GM03348 (cell line): Measurements from ENCODE around the gene TOP3B.

ENCODE experiments used
- DNase-seq: peaks from one replicate; pipeline ENCODE4 v3.0.0; 2012; ENCODE audit warnings: low spot score

TOP3B gene

DNA sequence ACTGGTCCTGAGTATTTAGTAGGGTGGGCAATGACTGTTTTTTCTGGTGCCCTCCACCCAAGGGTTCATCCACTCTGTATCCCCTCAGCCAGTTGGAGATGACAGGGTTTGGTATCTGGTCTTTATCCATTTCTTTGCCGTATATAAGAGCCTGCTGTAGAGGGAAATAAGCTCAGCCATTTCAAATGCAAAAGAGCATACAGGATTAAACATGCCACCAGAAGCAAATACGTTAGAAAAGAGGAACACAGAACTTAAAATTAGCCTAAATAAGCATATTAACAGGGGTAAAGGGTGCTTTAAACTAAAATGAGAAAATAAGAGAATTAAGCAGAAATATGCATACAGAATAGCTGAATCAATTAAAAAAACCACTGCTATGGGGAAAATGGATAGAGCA, 27.8 kb upstream of the TOP3B start:
- DNase-seq, result no peak

DNA sequence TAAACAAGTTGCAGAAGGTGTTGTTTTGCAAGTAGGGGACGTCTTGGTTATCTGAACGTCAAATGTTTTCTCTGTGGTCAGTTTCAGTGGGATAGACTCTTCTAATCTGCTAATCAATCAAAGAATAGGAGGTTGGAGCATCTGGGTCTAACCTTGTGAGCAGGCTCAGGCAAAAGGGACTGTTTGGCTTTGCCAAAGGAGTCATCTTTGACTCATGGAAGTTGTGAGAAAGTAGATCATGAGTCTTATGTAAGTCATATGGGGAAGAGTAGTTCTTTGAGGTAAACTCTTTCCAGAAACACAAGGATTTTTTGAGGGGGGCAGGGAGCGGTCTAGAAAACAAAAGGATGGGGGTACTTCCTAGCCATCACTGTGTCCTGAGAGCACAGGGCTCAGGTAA, 27.1 kb upstream of the TOP3B start:
- no peak for DNase-seq

DNA sequence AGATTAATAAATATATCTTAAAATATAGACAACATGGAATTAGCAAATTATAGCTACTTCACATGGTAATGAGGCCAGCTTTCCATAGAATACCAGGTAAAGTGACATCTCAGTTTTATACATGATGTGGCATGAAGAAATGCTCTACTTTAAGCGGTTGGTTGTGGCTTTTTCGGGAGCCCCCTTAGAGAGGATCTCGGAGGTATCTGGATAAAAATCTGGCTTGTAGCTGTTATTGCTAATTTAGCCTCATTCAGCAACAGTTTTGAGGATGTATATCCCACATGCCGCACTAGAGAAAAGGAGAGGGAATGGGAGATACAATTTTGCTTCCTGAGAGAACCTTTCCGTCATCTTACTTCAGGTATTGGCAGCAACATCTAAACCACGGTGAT, 24.0 kb upstream of the TOP3B start:
- DNase-seq, result no peak

DNA sequence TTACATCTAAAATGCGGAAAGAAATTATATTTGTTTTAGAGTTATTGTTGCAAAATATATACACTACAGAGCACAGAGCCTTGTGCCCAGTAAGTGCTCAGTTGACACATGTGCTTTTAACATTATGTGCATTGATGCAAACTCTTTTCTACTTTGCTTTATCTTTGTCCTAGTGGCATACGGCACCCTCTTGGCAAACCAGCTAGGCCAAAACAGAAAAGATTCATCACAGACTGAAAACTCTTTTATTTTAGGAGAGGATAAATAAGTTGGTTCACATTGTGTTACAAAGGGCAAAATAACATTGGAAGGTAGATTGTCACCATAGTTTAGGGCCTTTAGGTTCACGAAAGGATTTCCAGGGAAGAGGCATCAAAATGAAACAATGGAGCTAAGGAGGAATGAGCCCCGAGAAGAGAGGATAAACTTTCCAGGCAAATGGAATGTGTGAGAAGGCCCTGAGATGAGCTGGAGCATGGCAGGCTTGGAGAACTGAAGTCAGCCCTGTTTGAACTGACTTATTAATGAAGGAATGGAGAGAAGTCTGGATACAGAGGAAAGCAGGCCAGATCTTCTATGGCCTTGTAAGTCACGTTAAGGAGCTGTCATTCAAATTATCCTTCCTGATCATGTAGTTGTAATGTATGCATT, 23.5 kb upstream of the TOP3B start:
- DNase-seq, result no peak

DNA sequence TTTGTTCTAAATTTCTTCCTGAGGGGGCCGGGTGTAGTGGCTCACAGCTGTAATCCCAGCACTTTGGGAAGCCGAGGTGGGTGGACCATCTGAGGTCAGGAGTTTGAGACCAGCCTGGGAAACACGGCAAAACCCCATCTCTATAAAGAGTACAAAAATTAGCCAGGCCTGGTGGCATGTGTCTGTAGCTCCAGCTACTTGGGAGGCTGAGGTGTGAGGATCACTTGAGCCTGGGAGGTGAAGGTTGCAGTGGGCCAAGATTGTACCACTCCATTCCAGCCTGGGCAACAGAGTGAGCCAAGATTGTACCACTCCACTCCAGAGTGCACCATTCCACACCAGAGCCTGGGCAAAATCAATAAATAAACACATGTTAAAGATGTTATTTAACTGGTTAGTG, 20.6 kb upstream of the TOP3B start:
- no peak for DNase-seq

DNA sequence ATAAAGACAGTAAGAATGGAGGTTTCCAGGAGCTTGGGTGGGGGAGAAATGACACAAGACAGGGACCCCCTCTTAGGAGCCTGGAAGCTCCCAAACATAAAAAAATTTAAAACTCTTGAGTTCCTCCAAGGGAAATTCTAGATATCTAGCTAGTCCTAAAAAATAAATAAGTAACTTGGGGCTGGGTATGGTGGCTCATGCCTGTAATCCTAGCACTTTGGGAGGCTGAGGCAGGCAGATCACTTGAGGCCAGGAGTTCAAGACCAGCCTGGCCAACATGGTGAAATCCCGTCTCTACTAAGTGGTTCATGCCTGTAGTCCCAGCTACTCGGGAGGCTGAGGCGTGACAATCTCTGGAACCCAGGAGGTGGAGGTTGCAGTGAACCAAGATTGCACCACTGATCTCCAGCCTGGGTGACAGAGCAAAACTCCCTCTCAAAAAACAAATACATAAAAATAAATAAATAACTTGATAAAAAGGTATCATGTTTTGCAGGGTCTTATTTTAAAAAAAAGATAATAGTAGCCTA, 20.0 kb upstream of the TOP3B start:
- no peak for DNase-seq

DNA sequence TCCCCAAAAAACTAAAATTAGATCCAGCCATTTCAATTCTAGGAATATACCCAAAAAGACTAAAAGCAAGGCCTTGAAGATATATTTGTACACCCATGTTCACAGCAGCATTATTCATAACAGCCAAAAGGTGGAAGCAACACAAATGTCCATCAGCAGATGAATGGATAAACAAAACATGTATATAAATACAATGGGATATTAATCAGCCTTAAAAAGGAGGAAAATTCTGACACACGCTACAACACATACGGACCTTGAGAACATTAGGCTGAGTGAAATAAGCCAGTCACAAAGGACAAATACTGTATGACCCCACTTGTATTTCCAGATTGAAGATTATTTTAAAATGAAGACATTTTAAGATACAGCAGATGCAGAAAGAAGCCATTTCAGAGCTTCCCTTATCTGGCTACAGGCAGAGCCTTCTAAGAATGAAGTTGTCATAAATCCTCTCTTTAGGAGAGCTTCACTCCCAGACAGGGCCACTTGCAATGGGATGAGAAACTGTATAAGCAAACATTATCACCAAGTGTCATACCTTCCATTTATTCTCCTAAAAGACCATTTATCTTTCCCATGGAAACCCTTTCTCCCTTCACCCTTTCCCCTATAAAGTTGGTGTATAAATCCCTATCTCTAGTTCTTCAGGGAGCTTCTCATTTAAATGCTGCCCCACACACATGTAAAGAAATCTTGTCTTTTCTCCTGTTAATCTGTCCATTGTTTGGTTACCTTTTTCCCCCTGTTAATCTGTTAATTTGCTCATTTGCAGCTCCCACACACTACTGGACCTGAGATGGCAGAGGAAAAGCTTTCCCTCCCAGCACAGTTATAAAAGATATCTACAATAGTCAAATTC, 19.3 kb upstream of the TOP3B start:
- DNase-seq, result no peak

DNA sequence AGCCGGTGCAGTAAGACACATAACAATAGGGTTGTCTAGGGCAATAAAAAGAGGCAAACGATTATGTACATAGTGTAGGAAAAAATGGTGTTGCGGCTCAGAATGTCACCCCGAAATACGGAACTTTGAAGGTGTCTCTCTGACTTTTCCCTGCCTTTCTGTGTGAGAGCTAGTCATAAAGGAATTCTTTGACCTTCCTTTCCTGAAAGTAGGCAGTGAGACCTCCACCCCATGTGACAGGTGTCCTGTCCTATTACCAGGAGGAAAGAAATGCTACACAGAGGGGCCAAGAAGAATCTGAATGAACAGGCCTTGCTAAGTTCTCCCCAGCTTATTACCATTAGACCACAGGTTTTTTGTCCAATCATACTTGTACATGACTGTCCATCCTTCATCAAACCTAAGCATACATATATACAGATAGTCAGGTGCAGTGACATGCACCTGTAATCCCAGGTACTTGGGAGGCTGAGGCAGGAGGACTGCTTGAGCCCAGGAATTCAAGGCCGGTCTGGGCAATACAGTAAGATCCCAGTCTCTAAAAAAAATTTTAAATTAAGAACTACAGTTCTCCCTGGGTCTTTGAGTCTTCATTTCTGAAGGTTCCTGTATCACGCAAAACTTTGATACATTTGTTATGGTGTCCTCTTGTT, 16.1 kb upstream of the TOP3B start:
- no peak for DNase-seq

DNA sequence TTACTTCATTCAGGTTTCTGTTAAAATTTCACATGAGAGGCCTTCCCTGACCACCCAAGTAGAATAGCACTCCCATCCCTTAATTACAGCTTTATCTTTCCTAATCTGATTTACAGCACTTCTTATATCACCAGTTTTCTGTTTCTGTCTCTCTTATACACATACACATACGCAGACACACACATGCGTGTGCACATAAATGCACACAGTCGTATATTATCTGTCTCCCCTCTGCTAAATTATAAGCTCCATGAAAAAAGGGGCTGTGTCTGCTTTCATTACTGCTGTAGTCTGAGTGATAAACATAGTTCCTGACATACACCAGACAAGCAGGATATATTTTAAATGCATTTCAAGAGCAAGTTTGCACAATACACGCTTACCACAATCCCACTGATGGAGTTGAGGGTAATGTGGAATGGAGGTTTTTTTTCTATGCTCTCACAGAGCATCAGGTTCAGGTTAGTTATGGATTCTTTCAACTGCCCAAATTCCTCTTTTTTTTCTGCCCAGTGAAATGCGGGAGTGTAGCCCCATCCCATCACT, 13.7 kb upstream of the TOP3B start:
- no peak for DNase-seq

DNA sequence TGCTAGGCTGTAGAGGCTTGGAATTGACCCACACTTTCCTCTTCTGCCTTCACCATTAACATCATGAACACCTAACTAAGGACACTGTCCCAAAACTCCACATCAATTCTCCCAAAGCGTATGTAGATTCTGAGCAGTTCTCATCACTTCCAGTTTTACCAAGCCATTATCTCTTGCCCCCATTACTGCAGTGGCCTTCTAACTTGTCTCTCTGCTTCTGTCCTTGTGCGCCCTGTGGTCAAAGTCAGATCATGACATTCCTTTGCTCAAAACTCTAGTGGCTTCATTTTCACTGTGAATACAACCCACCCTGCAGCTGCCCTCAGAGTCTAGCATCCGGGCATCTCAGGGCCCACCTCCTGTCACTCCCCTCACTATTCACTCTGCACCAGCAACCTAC, 13.1 kb upstream of the TOP3B start:
- no peak for DNase-seq

DNA sequence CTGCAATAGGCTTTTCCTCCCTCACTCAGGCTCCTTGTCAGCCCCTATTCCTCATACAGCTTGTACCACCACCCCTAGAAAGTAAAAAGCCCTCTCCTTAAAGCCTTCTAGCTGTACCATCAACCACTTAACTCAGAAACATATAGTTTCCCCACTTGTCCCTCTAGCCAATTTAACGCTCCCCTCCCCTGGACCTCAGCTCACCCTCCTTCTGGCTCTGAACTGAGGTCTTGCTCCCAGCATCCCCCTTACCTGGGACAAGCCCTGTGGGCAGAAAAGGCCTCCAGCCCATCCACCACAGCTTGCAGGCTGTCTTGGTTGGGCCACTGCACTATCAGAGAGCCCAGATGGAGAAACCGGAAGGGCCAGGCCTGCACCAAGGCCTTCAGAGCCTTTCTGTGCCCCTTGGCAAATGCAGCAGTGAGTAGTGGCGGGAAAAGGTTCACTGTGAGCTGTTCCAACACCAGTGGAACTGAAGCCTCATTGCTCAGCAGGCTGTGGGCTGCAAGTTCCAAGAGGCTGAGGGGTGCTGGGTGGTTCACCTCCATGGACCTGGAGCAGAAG, 12.4 kb upstream of the TOP3B start:
- no peak for DNase-seq

DNA sequence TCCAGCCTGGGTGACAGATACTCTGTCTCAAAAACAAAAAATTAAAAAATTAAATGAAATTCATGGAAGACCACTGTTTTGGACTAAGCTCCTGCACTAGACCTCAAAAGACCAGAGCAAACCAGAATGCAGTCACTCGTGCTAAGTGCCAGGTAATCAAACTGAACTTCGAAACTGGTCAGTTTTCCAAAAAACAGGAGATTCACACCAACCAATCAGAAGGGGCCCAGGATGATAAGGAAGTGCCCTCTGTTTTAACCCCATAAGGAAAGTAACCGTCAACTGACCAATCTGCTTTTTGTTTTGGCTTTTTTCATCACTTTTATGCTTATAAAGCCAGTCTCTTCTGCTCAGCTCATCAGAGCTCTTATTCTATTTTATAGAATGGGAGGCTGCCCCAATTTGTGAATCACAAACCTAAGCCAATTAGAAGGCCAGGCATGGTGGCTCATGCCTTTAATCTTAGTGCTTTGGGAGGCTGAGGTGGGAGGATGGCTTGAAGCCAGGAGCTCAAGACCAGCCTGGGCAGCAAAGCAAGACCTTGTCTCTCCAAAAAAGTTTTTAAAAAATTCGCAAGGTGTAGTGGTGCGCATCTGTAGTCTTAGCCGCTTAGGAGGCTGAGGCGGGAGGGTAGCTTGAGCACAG, 10.1 kb upstream of the TOP3B start:
- no peak for DNase-seq

DNA sequence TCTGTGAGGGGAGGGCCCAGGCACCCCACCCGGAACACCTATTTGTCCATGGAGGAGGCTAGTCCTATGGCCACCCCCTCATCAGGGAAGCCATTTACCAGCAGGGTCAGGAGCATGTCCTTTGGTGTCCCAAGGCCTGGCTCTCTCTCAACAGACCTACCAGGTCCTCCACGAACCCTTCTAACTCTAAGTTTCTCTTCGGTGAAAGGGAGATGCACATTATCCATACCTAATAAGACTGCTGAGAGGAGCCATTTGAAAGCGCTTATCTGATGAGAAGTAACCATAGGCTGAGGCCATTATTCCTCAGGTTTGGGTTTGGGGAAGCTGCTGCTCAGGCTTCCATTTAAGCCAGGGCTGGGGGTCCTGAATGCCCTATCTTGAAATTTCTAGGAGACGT, 9.2 kb upstream of the TOP3B start:
- DNase-seq, result no peak

DNA sequence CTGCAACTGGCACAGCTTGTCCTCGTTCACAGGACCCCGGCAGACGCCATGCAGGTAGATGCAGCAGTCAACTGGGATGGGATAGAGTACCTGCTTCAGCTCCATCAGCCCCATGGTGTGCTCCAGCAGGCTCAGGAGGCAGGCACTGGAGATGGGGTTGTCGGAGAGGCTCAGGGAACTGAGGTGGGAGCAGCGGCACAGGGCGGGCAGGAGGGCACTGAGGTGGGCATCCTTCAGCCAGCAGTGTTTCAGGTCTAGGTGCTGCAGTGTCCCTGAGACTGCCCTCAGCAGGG, 8.7 kb upstream of the TOP3B start:
- no peak for DNase-seq

DNA sequence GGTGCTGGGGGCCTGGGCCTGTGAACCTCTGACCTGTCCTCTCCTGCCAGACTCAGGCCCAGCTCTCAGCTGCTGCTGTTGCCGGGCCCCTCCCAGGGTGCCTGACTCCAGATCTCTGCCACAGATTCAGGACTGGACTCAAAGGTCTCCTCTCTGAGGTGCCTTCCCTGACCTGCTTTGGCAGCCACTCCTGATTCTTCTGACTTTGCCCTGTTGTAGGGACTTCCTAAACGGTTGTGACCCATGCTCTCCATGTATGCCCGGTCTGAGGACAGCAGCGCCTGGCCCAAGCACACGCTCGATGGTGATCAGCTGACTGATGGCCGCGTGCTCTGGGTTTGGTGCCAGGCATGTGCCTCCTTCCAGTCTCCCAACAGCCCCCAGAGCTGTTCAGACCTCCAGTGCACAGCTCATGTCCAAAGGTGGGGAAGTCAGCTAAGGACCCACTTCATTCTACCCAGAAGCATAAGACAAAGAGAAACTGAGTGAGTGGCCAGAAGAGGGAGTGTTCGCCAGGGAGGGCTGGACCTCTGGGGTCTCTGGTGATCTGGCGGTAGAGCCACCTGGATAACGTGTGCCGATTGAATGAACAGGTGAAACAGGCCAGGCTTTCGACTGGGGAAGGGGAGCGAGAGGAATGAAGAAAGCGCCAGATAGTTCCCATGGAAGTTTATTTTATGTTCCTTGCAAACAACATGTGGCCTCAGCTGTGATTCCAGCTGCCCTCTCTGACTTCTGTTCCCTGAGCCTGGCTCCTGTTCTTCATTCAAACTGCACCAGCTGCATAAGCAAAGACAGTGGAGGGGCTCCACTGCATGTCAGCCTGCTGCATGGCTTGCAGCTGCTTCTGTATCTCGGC, 8.1 kb upstream of the TOP3B start:
- no peak for DNase-seq

DNA sequence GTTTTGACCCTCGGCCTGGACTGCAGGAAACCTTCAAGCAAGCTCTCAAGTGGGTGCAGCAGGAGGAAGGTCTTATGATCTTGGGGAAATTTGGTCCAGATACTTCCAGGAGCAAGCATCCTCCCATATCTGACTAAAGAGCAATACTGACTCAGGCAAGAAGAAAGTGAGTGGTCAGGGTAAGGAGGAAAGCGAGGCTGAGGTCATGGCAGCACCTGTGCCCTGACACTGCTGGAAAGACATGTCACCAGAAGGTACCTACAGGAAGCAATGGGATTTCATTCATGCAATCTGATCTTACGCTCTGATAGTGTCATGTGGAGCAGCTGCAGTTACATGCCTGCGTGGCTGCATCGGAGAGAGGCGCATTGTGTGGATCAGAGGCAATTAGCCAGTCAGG, 6.5 kb upstream of the TOP3B start:
- DNase-seq, result no peak

DNA sequence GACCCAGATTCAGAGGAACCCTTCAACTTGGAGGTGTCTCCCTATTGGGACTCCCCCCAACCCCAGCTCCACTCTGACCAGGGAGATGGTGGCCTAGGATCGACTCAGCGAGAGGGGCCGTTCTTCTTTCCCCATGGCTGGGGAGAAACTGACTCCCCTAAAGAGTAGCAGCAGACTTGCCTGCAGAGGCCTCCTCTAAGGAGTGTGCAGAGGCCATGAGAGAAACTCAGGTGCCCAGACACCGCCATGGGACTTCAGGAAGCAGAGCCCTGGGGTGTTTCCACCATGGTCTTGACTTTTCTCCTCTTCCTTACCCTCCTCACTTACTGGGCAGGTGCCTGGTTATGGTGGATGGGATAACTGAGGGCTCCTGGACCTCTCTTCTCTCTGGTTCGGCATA, 2.6 kb upstream of the TOP3B start:
- DNase-seq, result no peak

DNA sequence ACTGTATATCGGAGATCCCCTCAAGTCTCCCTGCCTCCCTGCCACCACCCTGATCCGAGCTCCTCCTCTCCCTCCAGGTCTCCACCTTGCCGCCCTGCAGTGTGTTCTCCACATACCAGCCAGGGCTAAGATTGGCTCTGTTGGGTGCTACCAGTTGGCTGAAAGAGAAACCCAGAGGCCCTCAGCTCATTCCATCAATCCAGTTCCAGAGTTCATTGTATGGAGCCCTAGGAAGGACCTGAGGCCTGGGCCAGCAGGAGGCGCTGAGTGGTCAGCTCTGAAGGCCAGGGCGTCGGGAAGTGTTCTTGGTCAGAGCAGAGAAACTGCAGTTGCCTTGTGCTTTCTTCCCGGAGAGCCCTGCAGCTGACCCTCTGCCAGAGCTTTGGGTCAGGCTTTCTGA, 2.2 kb upstream of the TOP3B start:
- no peak for DNase-seq

DNA sequence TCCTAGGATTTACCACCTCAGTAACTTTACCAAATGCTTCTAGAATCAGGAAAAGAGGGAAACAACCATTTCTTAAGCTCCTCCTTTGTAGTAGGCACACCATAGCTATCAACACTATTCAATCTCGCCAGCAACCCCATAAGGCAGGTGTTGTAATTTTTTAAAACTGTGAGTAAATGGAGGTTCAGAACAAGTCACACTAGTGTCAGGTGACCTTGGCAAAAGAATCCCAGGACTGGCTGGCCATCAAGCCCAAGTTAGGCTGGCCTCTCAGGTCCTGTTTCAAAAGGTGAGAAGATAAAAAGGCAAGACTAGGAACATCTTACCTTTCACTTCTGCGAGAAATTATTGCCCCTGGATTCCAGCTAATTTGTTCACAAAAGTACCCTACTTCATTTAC, 713 bp downstream of the TOP3B start:
- no peak for DNase-seq

DNA sequence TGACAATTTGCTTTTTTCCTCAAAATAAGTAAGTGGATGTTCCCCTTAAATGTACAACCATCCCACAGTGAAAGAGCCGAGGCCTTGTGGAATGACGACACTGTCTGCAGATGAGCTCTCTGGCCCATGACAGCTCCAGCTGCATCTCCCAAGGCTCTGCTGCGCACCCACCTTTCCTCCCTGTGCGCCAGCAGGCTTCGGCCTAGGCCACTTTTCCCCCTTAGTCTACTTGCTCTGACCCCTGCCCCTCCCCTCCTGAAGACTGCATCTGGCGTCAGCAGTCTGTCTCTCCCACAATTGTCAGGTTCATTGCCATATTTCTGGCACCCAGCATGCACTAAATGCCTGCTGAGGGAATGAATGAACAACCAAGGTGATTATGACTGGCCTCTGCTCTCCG, 2.0 kb downstream of the TOP3B start:
- no peak for DNase-seq
